GM21515 (cell line): ENCODE results near the gene GPSM3.
"Not testable (repeated sequence)": the region's sequence is repeated elsewhere in the genome, so short reads cannot be mapped to it uniquely, and the experiment has no call there.

Experiments
- ATAC-seq: cut with Tn5 transposase; IDR thresholded peaks from one replicate; pipeline ENCODE4 v1.9.1; 2021; ENCODE audit not compliant: unreplicated experiment

Gene GPSM3

DNA sequence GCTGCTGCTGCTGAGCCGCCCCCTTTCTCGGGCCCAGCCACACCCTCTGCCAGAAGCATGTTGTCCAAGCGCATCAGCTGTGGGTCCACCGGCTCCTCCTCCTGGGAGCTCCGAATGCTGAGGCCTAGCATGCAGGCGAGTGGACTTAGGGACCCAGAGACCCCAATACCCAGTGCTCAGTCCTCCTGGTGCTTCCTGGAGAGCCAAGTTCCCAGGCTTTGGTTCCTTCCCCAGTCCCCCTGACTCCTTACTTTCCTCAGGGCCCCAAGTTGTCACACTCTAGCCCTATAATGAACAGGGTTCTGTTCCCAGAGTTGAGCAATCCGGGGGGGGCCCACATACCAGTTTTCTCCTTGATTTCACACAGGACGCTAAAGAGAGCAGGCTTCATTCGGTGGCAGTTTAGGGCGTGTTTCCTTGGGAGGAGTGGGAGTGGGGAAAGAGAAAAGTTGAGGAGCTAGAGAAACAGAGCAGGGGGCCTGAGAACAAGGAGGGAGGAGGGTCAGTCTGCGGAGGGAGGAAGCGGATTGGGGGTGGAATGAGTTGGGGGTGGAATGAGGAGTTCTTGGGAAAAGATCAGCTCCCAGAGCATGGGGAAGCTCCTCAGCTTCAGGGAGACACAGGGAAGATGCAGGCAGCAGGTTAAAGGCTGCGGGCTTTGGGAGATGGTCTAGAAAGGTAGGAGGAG is 3.9 kb downstream of the GPSM3 start:
- no peak for ATAC-seq

DNA sequence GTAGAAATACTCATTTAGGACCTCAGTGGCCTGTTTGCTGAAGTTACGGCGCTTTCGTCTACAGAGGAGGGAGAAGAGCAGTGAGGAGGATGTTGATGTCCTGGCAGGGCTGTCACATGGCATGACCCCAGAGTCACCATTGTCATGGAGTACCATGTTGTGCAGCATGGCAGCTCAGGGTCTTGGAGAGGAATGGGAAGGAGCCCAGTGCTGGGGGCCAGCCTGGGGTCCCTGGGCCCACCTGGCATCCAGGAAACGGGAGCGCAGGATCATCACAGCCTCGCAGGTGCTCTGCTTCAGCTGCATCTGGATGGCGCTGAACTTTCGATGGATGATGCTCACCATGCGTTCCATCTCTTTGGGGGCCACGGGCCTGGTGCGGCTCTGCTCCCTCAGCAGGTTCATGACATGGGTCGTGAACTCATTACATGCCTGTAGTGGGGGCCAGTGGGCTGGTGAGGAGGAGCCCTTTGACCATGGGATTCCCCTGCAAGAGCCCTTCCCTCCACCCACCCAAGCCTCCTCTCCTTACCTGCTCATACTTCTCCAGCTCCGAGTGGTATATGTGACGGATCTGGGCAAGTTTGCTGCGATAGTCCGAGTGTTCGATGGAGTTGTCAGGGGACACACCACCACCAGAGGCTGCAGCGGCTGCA is 4.6 kb downstream of the GPSM3 start:
- ATAC-seq, result not testable (repeated sequence)

DNA sequence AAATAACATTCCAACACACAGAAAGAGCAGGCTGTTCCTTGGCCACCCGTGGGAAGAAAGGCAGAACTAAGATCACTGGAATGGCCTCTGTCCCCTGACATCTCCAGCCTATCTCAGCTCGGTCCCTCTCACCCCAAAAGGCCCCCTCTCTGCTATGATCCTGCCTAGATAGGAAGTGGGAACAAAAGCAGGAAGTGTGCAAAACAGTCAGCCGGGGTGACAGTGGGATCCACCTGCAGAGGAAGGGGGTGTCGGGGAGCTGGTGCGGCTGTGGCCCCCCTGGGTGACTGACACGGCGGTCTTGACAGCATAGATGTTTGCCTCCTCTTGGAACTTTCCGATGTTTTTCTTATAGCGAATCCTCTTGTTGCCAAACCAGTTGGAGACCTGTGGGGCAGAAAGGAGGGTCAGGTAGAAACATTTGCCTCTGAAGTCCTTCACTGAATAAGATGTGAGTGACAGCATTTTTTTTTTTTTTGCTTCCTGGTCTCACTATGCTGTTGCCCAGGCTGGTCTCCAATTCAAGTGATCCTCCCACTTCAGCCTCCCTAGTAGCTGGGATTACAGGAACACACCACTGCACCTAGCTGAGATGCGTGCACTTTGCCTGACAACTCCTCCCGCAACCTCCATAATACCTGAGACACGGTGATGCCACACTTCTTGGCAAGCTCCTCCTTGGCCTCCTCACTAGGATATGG is 5.3 kb downstream of the GPSM3 start:
- ATAC-seq, result no peak

DNA sequence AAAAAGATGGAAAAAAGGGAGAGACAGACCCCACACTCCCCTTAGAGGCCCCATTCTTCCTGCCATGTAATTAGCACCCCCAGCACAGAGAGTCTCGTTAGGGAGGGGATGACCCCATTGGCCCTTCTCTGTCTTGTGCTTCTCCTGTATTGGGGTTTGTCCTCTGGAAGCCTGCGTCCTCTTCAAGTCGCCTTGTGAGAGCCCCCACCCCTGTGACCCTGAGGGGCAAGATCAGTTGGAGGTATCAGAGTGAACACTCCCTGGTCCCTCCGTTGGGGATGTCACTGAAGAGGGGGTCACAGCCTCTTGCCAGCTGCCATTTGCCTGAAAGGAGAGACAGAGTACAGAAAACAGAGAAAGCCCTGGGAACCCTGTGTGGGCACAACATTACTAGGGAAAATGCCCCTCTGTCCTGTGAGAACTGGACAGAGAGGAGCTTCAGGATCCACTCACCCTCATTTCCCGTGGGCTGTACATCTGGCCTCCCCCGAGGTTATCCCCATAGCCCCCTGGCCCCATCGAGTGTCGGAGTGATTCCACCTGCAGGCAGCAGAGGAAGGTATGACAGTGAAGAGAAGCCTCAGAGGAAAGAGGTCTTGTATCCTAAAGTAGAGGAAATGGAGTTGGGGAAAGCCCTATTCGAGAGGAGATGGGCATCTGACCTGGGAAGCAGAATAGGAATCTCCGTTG is 6.1 kb downstream of the GPSM3 start:
- not testable (repeated sequence) for ATAC-seq

DNA sequence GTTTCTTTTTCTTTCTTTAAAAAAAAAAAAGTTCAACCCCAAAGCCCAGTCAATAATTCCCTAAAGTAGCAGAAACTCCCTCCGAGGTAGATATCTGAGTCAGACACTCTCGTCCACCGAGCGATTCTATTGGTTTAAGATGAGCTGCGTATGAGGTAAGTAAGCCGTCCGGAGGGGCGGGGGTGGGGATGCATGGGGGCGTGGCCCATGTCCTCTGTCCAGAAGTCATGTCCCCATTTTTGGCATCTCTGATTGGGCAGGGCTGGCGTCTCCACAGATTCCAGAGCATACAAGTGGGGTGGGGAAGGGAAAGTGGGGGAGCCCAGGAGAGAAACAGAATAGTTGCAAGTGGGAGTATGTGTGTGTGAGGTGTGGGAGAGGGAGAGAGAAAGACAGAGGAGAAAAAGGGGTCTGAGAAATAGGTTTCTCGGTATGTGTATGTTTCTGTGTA is 6.7 kb downstream of the GPSM3 start:
- ATAC-seq, result not testable (repeated sequence)

DNA sequence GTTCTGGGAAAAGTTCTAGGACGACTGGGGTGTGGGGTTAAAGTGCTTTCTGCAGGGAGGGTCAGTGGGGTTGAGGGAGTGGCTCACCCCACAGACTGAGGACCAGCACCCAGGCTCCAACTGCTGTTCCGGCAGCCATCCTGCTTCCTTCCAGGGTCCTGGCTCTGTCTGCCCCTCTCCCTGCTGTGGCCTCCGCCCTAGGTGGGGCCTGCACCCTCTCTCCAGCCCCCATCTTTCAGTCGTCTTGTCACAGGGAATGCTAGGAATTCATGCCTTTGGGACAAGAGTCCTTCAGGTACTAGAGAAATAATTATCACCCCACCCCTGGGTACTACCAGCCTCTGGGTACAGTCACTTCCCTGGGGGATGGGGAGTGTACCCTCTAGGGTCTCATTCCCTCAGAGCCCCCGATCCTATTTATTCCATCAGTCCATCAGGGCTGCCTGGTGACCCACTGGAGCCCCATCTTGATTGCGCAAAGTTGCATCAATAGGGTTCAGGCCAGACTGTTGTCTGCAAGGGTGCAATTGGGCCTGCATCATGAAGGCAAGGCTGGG is 8.3 kb downstream of the GPSM3 start, which contains the start of gene AGER:
TSS of gene AGER (minus strand) at position 170 of the 557 bp plus-strand sequence. CDS start at position 139, 31 bp downstream.
- no peak for ATAC-seq

DNA sequence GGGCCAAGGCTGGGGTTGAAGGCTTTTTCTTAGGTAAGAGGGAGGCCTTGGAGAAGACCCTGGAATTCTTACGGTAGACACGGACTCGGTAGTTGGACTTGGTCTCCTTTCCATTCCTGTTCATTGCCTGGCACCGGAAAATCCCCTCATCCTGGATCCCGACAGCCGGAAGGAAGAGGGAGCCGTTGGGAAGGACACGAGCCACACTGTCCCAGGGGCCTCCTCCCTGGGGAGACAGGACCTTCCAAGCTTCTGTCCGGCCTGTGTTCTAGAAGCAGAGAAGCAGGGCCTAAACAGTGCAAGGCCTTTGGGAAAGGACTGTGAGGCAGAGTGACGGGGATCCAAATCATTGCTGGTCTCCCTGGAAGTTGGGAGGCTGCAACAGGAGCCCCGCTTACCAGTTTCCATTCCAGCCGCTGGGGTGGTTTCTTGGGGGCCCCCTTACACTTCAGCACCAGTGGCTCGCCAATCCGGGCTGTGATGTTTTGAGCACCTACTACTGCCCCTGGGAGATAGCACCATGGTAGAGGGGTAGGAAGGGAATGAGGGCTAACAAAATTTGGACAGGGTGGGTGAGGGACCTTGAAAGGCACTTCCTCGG is 8.9 kb downstream of the GPSM3 start:
- no peak for ATAC-seq

DNA sequence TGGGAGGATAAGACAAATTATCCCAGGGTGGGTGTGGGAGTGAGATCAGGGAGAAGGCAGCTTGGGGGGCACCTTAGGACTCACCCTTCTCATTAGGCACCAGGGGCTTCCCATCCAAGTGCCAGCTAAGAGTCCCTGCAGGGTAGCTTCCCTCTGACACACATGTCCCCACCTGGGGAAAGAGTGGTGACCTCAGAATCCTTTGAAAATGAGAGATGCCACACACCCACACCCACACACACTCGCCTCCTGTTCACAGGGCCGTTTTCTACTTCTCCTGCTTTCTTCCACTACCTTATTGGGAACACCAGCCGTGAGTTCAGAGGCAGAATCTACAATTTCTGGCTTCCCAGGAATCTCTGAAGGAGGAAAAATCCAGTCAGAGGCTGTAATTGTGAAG is 9.4 kb downstream of the GPSM3 start:
- no peak for ATAC-seq

DNA sequence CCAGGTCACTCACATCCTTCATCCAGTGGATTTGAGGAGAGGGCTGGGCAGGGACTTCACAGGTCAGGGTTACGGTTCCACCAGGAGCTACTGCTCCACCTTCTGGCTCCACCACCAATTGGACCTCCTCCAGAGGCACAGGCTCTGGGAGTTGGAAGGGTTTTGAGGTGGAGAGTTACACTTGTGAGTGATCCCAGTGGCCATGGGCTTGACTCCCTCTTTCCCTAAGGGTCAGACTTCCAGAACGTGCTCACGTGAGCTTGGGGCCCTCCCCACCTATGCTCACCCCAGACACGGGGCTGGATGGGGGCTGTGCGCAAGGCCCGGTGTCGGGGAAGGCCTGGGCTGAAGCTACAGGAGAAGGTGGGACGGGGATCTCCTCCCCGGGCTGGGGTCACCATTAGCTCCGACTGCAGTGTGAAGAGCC is 9.9 kb downstream of the GPSM3 start:
- ATAC-seq, result no peak

DNA sequence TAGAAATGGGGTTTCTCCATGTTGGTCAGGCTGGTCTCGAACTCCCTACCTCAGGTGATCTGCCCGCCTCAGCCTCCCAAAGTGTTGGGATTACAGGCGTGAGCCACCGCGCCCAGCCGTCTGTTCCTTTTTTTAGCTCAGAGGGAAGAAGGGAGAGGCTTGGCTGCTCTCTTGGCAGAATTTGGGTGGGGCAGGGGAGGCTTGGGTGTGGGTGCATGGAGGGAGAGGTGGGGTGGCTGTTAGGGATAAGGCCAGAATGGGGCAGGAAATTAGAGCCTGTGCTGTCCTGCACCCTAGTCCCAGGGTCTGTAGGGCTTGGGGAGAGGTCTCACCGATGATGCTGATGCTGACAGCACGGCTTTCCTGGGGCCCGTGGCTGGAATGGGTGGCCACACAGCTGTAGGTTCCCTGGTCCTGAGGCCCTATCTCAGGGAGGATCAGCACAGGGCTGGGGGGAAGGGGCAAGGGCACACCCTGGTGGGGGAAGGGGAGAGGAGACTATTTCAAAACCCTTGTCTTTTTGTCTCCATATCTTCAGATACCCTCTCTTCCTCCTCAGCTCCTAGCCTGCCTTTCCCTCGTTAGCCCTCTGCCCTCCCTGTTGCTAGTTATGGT is 10.4 kb downstream of the GPSM3 start:
- no peak for ATAC-seq

DNA sequence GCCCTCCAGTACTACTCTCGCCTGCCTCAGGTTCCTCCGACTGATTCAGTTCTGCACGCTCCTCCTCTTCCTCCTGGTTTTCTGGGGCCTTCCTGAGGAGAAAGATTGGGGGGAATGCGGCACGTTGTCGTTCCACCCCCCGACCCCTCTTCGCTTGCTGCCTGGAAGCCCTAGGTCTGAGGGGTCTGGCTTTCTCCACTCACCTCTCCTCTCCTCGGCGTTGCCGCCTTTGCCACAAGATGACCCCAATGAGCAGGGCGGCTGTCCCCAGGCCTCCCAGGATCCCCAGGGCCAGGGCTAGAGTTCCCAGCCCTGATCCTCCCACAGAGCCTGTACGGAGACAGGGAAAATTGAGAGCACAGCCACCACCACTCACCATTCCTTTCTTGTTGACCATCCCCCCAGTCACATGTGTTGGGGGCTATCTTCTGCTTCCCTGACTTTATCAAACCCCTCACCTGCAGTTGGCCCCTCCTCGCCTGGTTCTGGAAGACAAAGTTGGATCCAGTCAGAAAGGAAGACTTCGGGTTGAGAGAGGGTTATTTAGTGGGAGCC is 11.2 kb downstream of the GPSM3 start:
- ATAC-seq, result no peak

DNA sequence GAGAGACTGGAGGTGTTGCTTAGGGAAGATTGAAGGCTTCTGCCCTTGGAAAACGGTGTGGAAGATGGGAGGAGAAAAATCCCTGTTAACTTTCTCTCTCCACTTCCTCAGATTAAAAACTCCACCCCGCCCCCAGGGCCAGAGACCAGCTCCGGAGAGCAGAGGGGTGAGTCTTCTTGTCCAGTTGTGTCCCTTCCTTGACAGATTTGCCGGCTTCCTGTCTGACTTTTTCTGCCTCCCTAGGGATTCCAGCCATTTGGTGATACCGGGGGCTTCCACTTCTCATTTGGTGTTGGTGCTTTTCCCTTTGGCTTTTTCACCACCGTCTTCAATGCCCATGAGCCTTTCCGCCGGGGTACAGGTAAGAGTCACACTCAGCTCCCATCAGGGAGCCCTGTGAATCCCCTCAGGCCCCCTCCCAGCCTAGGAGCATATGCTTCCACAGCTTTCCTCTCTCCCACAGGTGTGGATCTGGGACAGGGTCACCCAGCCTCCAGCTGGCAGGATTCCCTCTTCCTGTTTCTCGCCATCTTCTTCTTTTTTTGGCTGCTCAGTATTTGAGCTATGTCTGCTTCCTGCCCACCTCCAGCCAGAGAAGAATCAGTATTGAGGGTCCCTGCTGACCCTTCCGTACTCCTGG is 12.6 kb downstream of the GPSM3 start:
- no peak for ATAC-seq

DNA sequence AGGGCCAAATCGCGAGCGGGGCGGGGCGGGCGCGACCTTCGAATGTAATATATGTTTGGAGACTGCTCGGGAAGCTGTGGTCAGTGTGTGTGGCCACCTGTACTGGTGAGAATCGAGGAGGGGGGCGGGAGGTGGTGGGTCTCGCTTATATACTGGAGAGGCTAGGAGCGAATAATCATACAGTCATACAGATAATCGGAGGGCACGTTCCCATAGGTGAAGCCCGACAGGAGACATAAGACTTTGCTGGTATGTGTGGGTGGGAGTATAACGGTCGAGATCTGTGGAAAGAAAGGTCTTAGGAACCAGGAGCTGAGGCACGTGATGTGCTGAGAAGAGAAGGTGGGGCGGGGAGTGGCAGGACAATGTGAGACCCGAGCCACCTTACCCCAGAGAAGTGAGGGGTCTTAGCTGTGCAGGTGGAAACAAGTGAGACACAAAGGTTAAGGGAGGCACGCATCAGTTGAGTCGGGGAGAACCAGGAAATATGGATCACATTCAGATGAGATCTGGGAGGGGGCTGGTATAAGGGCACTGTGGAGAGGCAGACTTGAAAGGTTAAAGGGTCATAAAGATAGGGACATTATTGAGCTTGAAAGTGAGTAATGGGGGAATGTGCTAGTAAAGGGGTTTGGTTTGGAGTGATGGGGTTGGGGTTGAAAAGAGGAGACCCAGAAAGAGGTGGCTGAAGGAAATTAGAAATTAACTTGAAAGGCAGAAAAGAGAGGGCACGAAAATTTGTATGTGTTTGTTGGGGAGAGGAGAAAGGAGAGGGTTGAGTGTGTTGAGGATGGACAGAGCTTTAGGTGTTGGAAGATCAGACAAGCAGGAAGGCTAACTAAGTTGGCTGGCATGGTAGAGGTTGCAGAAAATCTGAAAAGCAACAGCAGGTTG is 13.6 kb downstream of the GPSM3 start:
- ATAC-seq, result no peak

DNA sequence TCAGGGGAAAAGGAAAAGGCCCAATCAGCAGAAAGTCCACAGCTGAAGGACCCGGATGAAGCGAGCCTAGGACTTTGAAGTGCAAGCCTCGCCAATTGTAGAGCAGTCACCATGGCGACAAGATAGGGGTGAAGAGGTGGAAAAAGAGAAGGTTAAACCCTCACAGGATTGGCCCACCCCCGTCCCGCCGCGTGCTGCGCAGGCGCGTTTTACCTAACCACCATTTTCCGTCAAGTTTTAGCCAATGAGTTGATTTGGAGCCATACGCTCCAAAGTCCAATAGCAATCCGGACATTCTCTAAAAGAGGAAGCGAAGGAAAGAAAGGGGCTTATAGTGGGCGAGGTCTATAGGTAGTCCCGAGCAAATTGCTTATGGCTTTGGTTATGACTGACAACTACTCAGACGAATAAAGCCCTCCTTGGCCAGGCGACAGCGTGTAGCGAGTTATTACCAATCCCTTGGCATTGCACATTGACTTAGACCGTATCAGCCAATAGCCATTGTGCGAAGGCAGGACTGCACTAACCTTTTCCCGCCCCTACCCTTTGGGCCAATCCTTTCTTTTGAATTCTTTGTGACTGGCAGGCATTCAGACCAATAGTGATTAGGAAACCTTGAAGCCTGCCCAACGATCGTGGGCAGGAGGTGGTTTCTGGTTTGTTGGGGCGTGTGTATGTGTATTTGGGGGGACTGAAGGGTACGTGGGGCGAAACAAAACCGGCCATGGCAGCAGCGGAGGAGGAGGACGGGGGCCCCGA is 14.5 kb downstream of the GPSM3 start, which contains the start of gene RNF5:
TSS of gene RNF5 (plus strand) at position 618 of the 759 bp plus-strand sequence. CDS start at position 725, 107 bp downstream.
- ATAC-seq, result peak; percentile 75

DNA sequence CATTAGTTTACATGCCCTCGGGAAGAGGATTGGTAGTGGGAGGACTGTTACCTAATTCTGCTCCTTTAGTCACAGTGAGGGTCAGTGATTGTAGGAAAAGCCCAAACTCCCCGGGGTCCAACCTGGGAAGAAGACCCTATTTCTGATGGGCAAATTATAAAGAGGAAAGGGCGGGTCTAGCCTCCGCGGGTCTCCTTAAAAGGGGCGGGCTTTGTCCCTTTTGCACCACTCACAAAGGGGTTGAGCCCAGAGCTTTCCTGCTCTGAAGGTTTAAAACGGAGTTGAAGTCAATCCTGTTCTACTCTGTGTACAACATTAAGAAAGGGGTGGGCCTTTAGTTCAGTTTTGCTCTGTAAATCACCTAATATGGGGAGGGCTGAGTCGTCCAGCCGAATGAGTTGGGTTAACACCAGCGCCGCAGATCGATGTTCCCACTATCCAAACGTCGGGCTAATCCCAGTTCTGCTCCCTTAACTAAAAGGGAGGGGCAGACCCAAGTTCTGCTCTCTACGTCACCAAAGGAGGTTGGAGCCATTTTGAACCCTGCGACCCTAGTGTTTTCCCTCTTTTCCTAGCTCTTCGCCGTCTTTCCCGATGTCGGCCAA is 15.2 kb downstream of the GPSM3 start:
- ATAC-seq, result no peak

DNA sequence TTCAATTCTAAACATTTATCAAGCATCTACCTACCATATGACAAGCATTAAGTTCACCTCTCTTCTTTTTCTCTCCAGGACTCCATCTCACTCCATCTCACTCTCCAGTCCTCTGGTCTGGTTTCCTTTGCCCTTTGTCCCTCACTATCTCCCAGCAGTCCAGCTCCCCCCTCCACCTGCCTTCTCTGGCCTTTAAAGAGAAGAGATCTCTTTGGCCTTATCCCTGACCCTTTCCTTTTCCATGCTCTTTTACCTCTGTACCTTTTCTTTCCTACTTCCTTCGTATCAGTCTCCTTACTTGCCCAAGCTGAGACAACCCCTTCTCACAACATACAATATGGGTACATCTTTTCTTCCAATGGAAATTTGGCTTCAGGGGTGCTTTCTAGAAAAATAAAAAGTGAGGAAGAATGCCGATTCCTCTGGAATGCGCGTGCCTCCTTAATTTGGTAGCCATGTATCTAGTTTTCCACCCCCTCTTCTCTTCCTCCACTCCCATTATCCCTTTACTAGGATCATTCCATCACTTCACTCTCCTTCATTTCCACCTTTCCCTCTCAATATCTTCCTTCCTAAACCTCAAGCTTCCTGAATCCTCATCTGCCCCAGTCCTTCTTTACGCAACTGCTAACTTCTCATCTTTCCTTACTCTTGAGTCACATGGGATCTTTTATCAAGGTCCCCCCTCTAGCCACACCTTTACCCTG is 15.8 kb downstream of the GPSM3 start:
- ATAC-seq, result no peak
